Measurements from ENCODE around the gene VARS1.

GRCh38 chr6:31767096-31767645, 28.4 kb downstream of the VARS1 start:
- TF ChIP-seq CTCF (IDR thresholded peaks at IDR 0.05) (no peak), POLR2A (IDR thresholded peaks at IDR 0.05) (no peak), POLR2AphosphoS5 (IDR thresholded peaks at IDR 0.05) (no peak), EP300 (IDR thresholded peaks at IDR 0.05) (no peak)

Data from upper lobe of left lung (tissue), 4 donors.